Esophagus mucosa (tissue), 1 donor: ENCODE measurements around the gene SLC15A4. TPM values are rescaled to one million over a fixed set of nuclear protein-coding genes. Genes with fewer than 3 reads are reported as not detected.
A peak's percentile ranks its signal among the peaks of the same experiment; 100 is the strongest.
"Not testable (repeated sequence)": the region's sequence is repeated elsewhere in the genome, so short reads cannot be mapped to it uniquely, and the experiment has no call there.

Experiments used
- ATAC-seq: fragments of 200-7000 bp; cut with Tn5 transposase; one replicate; pipeline ENCODE4 v1.9.1; 2020
- total RNA-seq: library from RNA; stranded (reverse); gene quantifications from one replicate; pipeline ENCODE4 v1.2.4, GENCODE V29; 2023
- donor health status: DM: yes; HTN: yes; CAD: no.

Gene SLC15A4
- total RNA-seq, 1 donor from 2014 or later: 12.8 TPM

DNA sequence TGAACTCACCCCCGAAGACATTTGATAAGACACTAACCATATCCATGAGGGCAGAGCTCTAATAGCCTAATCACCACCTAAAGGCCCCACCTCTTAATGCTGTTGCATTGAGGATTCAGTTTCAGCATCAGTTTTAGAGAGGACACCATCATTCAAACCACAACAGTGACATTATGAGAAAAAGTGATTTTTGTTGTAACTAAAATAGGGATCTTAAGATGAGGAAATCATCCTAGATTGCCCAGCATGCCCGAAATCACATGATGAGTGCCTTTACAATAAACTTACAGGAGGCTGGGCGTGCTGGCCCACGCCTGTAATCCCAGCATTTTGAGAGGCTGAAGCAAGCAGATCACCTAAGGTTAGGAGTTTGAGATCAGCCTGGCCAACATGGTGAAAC is 19.8 kb upstream of the SLC15A4 start:
- ATAC-seq: no peak

DNA sequence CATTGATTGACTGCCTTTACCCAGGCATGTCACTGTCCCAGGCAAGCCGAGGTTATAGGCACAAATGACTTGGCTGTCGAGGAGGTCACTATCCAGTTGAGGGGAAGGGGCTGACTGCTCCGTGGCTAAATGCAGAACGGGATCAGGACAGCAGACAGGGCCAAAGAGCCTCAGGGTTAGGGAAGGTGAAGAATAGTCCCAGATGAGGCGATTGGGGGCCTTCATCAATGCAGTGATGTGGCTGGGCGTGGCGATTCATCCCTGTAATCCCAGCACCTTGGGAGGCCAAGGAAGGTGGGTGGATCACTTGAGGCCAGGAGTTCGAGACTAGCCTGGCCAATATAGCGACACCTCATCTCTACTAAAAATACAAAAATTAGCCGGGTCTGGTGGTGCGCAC is 18.8 kb upstream of the SLC15A4 start:
- ATAC-seq: no peak

DNA sequence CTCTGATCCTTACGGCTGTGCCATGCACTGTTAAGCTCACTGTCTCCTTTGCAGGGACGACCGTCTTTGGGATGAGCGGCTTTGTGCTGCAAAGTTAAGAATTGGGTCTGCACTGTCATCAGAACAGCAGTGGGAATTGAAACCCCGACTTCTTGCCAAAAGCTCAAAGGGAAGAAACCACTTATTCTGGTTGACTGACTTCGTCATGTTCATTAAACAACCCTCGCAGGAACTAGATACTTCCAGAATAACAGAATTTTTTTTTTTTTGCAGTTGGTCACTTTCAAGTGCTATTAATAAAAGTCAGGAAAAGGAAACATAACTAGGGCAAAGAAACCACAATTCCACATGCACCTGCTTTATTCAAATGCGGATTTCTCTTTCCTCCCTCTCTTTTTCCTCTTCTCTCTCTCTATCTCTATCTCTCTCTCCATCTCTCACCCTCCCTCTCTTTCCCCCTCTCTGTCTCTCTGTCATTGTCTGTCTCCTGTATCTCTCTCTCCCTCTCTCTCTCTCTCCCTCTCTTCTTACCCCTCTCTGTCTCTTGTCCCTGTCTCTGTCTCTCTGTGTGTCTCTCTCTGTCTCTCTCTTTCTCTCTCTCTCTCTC is 17.2 kb upstream of the SLC15A4 start:
- no peak for ATAC-seq

DNA sequence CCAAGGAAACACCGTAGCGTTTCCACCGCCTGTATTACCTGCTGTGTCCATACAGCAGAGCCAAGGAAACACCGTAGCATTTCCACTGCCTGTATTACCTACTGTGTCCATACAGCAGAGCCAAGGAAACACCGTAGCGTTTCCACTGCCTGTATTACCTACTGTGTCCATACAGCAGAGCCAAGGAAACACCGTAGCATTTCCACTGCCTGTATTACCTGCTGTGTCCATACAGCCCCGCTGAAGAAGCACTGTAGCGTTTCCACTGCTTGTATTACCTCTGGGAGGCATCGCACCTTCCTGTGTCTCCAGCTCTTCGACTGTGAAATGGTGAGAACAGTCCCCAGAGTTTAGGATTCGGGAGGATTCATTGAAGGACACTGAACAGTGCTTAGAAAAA is 16.1 kb upstream of the SLC15A4 start:
- ATAC-seq: not testable (repeated sequence)

DNA sequence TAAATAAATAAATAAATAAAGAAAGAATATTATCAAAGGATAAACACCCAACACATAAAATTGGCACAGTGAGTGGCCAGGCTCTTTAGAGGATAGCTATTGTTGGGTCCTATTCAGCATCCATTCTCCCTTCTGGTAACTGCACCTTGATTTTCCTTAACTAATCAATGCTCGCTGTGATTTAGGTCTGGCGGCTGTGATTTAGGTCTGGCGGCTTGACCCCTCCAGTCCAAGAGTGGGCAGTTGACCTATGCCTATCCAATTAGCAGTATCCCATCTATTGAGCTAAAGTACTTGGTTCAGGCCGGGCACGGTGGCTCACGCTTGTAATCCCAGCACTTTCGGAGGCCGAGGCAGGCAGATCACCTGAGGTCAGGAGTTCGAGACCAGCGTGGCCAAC is 9.7 kb upstream of the SLC15A4 start:
- no peak for ATAC-seq

DNA sequence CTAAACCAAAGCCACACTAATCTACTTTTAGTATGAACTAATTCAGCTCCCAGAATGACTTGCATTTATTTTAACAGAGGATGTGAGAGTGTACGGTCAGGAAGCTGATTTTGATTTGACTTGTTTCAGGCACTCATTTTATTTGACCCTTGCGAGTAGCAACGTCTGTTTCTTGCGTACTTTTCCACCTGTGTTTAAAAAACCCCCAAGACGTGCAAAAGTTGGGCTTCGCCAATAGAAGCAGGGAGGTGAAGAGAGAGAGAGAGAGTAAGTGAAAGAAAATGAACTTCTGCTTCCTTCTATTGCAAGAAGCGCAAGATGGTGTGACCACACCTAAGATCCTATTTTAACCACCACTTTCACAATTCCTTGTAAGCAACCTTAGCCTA is 6.7 kb upstream of the SLC15A4 start:
- ATAC-seq: no peak

DNA sequence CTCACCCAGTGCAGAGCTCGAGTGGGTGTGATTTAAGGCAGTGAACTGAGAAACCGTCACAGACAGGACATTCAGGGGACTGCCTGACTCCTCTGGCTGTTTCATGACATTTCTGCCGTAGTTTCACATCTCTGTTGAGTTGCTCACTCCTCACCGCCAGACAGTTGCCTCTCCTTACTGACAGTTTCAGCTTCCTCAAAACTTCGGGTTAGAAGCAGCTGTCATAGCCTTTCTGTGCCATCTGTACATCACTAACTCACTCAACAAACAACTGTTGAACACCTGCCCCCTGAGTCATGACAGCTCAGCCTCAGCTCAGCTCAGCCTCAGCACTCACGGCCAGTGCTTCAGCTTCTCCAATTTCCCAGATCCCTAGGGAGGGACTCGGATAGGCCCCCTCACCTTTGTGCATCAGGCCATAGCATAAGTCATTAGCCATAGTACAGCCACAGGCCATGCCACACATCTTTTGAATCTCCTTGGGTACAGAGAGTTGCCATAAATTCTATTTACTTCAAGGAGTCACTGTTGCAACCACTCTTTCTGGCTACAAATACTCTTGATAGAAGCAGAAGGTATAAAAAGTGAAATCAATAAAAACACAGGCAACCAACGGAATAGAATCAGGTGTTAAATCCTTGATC is 6.2 kb upstream of the SLC15A4 start:
- ATAC-seq: peak; percentile 71

DNA sequence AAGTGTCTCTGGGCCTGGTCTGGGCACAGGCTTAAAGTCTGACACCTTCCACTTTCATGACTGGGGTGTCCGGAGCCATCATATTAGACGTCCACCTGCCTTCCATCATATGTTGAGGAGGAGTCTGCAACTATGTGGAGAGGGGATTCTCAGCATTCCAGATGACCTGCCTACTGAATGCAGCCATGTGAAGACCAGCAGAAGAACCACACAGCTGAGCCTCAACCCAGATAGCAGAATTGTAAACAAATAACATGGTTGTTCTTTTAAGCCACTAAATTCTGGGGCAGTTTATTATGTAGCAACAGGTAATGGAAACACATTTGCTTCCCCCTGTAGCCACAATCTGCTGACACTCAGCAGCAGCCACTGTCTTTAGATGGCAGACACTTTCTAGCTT is 4.0 kb upstream of the SLC15A4 start:
- no peak for ATAC-seq

DNA sequence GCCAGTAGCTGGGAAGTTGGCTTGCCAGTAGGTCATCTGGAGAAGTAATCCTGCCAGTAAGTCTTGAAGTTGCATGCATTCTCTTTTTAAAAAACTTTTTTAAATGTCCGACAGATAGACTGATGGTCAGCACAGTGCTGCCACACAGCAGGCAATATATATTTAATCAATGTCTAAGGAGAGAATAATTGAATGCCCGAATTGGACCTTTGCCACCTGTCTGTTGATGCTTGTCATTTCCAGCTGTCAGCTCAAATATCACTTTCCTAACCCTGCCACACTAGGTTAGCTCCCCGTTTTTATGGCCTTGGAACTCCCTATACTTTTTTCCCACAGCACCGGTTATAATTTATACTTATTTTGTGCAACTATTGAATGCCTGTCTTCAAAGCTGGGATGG is 2.1 kb upstream of the SLC15A4 start:
- no peak for ATAC-seq

DNA sequence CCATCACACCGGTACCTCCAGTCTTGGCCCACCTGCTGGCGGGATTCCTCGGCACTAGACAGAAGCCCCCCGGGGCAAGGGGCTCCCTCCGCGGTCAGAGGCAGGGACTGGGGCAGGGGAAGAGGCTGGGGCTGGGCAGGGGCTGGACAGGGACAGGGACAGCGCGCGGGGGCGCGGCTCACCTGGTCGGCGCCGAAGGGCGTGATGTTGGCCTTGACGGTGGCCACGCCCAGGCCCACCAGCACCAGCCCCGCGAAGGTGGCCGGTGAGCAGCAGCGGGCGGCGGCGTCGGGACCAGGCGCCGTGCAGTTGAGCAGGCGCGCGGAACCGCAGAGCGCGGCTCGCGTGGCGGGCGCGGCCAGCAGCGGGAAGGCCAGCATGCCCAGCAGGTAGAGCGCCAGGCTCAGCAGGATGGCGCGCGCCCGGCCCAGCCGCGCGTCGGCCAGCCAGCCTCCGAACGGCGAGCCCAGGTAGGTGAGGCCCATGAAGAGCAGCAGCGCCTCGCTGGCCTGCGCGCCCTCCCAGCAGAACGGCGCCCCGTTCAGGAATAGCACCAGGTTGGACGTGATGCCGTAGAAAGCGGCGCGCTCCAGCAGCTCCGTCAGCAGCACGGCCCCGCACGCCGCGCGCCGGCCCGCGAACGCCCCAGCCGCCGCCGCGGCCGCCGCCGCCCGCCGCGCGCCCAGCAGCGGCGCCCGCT is 392 bp downstream of the SLC15A4 start:
- ATAC-seq: peak; percentile 57

DNA sequence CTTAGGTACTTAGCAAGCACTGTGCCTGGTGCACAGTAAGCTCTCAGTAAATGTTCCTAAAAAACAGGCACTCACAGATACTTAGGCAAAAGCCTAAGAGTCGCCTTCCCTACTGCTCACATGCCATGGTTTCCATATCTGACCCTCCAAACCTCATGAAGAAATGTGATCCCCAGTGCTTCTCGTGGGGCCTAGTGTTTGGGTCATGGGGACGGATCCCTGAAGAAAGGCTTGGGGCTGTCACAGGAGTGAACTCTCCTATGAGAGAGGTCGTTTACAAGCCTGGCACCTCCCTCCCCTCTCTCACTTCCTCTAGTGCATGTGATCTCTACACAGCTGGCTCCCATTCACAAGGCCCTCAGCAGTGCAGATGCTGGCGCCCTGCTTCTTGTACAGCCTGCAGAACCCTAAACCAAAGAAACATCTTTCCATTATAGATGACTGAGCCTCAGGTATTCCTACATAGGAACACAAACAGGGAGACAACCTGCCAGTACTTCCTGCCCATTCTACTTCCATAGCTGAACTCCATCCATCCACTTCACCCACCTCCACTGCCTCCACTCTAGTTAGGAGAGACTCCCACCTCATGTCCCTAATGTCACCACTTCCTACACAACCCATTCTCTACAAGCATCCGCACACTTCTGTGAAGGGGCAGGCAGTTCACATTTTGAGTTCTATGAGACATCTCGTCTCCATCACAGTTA is 2.9 kb downstream of the SLC15A4 start:
- ATAC-seq: no peak

DNA sequence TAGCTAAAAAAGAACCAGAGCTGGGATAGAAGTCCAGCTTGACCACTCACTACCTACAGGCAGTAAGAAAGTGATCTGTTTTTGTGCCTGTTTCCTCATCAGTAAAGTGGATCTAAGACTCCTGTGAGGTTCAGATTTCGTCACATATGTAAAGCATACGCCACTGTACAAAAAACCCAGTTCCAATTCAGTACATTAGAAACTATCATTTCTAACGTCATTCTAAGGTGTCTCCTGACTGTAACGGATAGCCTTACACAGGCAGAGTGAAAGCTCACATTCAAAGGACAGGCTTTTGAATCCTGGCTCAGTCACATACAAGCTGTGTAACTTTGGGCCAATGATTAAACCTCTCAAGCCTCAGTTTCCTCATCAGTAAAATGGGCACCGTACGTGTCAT is 3.5 kb downstream of the SLC15A4 start:
- no peak for ATAC-seq

DNA sequence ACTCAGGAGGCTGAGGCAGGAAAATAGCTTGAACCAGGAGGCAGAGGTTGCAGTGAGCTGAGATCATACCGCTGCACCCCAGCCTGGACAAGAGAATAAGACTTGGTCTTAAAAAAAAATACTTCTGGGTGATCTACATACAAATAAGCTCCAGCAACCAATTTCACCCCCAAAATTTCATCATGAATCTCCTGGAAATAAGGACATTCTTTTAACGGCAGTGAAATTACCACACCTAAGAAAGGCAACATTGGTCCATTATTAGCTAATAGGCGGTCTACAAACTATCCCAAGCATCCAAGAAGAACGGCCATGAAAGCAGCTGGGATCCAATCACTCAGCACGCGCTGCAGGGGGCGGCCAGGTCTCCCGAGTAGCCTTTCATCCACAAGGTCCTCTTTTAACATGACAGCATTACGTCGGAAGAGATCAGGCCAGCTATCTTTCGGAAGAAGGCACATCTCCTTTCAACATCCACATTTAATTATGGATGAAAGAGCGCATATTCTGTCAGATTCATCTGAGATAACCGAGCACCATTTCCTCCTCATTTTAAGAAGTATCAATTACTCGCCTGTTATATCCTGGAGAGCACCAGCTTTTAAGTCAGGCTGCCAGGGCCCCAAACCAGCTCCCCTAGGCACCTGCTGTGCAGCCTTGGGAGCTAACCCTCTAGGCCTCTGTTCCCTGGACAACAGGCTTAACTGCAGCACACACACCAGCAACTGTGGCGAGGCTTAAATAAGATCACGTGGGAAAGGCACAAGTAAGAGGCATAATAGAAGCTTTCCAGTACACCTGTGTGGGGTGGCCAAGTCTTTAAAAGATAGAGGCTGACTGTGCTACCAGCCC is 4.2 kb downstream of the SLC15A4 start:
- ATAC-seq: no peak

DNA sequence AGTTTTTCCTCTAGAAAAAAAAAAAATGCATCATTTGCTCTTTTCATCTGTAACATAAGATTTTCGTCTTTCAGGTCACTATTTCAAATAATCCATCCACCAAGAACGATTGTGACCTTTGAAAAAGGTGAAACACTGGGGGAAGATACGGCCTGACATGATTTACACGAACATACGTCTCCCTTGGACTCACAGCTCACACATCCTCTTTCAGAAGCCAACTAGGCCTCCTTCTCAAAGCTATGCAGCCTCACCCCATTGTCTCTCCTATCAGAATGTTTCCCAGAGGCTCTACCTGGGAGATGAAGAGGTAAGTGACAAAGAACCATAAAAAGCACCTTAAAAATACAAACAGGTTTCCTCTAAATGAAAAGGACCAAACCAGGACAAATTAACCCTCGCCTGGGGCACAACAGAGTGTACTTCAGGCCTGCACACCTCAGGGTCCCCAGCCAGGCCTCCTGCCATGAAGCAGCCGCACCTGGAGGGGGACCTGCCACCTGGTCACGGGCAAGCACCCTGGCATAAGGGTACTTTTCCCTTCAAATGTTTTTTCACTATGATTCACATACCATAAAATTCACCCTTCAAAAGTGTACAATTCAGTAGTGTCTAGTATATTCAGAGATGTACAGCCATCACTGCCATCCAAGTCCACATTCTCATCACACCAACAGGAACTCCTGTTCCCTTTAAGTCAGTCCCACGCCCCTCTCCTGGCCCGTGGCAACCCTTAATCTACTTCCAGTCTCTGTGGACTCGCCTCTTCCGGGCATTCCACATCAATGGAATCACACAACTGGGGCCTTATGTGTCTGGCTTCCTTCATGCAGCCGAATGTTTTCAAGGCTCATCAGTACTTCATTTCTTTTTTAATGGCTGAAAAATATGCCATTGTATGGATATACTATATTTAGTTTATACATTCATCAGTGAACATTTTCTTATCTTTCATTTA is 5.4 kb downstream of the SLC15A4 start:
- no peak for ATAC-seq

DNA sequence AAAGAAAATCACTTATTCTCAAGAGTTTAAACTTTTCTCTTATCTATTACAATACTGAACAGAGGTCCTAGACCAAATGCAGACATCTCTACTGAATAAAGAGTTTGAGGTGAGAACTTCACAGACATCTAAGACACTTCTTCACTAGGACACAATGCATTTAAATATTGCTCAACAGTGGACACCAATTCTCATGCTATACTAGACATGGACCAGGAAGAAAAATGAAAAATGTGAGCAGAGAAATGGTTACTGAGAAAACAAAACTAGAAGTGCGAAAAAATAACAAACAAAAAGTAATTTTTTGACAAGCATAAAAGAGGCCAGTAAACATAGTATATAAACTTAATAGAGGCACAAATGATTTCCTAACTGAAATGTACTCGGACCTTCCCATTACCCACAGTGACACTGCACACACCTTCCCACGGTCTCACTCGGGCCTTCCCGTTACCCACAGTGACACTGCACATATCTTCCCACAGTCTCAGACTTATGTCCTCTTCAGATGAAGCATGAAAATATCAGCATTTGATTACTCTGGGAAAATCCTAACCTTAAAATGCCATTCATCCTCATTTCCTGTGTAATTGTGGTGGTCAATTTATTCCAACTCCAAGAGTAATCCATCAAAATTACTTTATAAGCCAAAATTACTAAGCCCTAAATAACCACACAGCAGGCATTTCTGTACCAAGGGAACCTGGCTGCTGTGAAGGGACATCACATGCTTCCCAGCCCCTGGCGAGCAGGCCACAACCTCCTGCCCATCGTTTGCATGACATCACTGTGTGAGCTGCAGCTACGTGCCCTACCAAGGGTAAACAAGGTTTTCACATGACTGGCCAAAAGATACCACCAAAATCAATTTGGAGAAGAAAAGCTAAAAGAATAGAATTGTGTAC is 6.4 kb downstream of the SLC15A4 start:
- ATAC-seq: no peak

DNA sequence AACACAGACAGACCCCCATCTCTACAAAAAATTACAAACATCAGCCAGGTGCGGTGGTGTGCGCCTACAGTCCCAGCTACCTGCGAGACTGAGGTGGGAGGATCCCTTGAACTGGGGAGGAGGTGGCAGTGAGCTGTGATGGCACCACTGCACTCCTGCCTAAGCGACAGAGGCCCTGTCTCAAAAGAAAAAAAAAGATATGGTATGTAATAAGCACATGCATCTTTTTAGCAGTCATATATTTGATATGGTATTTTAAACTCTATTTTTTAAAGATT is 7.2 kb downstream of the SLC15A4 start:
- ATAC-seq: no peak

DNA sequence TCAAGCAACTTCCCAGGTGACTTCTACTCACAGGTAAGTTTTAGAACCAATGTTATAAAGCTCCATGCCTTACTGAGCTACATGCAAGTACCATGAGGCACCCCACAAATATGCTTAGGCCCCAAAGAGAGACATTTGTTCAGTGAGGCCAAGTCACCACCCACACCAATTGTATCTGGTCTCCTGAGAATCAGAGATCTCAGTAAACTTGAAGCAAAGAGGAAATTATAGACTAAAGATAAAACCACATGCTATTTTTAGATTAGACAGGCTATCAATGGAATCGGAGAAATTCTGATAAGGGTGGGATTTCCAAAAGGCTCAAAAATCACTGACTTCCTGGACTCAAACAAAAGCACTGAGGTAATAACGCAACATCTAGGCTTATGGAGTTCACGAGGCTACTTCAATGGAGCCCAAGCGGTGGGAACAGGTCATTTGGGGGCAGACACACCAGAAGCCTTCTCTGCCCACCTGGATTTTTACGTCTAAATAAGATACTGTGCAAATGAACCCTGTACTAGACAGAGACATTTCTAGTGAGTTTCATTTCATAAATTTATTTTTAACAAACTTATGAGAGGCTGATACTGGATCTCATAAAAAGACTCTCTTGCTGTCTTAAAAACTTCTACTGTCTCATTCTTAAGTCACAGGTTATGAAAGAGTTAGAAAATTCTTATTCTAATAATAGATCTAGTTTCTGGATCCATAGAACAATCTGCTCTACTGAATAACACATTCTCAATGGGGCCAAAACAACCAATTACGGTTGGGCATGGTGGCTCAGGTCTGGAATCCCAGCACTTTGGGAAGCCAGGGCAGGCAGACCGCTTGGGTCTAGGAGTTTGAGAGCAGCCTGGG is 7.7 kb downstream of the SLC15A4 start:
- no peak for ATAC-seq

DNA sequence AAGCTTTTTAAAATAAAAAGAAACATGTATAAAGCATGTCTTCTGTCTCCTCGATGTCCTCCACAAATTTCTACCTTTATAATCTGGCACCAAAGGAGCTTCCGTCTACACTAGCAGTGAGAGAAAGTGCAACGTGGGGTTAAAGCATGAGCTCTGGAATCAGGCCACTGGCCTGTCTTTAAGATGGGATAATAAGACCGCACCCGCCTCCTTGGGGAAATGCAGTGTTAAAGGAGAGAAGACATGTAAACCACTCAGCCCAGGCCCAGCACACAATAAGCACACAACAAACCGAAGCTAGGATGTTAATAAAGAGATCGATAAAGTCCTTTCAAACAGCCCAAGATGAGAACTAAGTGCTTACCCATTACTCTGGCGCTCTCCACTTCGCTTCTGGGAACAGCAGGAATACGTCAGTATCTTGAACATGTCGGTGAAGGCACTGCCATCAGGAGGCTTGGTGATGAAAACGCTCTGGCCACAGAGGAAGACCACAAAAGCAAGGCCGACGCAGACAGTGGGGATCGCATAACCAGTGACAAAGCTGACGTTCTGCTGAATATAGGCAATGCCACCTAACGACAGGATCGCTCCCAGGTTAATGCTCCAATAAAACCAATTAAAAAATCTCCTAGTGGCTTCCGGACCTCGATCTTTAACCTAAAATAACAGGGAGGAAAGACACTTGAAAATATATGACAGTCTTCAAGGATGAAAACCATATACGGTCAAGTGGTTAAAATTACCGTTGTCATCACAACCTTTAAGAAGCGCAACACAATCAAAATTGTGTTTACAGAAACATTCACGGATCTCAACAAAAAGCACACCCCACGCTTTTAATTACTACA is 9.1 kb downstream of the SLC15A4 start:
- ATAC-seq: no peak

DNA sequence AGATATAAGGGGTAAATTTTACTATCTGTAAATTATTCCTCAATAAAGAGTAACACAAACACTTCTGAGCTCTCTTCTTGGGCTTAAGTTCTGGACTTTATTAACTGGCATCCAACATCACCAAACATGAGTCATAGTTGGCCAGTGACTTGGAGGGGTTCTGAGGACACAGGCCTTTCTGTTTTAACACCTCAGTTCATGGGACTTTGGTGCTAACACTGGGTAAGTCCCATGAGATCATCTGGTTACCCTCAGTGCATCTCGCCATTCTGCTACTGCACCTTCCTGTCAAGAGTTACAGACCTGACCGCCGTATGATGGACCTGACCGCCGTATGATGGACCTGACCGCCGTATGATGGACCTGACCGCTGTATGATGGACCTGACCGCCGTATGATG is 9.9 kb downstream of the SLC15A4 start:
- no peak for ATAC-seq
